Liver (tissue), 9 donors: ENCODE data around the gene FLNB. TPM values are rescaled to one million over a fixed set of nuclear protein-coding genes. Genes with fewer than 3 reads are reported as not detected.

Experiments used
- DNase-seq: peaks from one replicate; pipeline ENCODE4 v3.0.0-alpha.2; 2017; ENCODE audit warnings: low spot score
- H3K27ac ChIP-seq, 2 donors: one replicate each; pipeline ENCODE4 v1.7.0; 2013; ENCODE audit warnings: inconsistent platforms in 2 of 2, low read length in 2 of 2, control low read depth in 1 of 2, low read depth in 1 of 2, mild to moderate bottlenecking in 1 of 2
- H3K27me3 ChIP-seq, 4 donors: one replicate each; pipeline versions ENCODE4 v1.6.1 to v1.7.0; 2013; ENCODE audit warnings: low read length in 3 of 4, inconsistent platforms in 1 of 4, mild to moderate bottlenecking in 1 of 4, moderate library complexity in 1 of 4; ENCODE audit not compliant: control insufficient read depth in 4 of 4, insufficient read depth in 4 of 4
- H3K36me3 ChIP-seq, 4 donors: one replicate each; pipeline versions ENCODE4 v1.6.1 to v1.7.0; 2013; ENCODE audit warnings: low read length in 3 of 4, mild to moderate bottlenecking in 3 of 4, low read depth in 1 of 4, moderate library complexity in 1 of 4; ENCODE audit not compliant: control insufficient read depth in 4 of 4, insufficient read depth in 3 of 4
- H3K4me1 ChIP-seq, 4 donors: one replicate each; pipeline versions ENCODE4 v1.6.1 to v1.7.0; 2013; ENCODE audit warnings: low read length in 3 of 4, mild to moderate bottlenecking in 3 of 4, moderate library complexity in 1 of 4; ENCODE audit not compliant: control insufficient read depth in 4 of 4, insufficient read depth in 4 of 4
- H3K4me3 ChIP-seq, 3 donors: one replicate each; pipeline versions ENCODE4 v1.6.1 to v1.7.0; 2013; ENCODE audit warnings: low read length in 3 of 3, control low read depth in 1 of 3, low read depth in 1 of 3, mild to moderate bottlenecking in 1 of 3
- H3K9ac ChIP-seq, 2 donors: one replicate each; pipeline ENCODE4 v1.7.0; 2013; ENCODE audit warnings: low read length in 2 of 2, mild to moderate bottlenecking in 2 of 2, moderate library complexity in 2 of 2, control low read depth in 1 of 2, low read depth in 1 of 2
- H3K9me3 ChIP-seq, 4 donors: one replicate each; pipeline versions ENCODE4 v1.6.1 to v1.7.0; 2013; ENCODE audit warnings: low read length in 3 of 4; ENCODE audit not compliant: control insufficient read depth in 4 of 4
- ATF3 ChIP-seq: IDR thresholded peaks from 2 replicates; pipeline ENCODE4 v1.6.1; 2016; ENCODE audit warnings: antibody characterized with exemption
- CTCF ChIP-seq: fragments of 150-350 bp; IDR thresholded peaks from 2 replicates; pipeline ENCODE4 v1.5.1; 2017; ENCODE audit warnings: improper control_type of control experiment, low read depth, low read length; ENCODE audit not compliant: missing input control
- EGR1 ChIP-seq, 2 donors: IDR thresholded peaks; 2 replicates each; pipeline ENCODE4 v1.6.1; 2016 to 2018; ENCODE audit warnings: antibody characterized with exemption in 2 of 2, low read depth in 2 of 2
- FOXA1 ChIP-seq: IDR thresholded peaks from 2 replicates; pipeline ENCODE4 v1.6.1; 2016; ENCODE audit warnings: antibody characterized with exemption
- FOXA2 ChIP-seq: IDR thresholded peaks from 2 replicates; pipeline ENCODE4 v1.6.1; 2016; ENCODE audit warnings: antibody characterized with exemption
- GABPA ChIP-seq, 2 donors: IDR thresholded peaks in 1 of 2; conservative IDR thresholded peaks in 1 of 2; 2 replicates each; pipeline ENCODE4 v1.6.1; 2016; ENCODE audit warnings: antibody characterized with exemption in 2 of 2, mild to moderate bottlenecking in 1 of 2, moderate library complexity in 1 of 2
- HNF4A ChIP-seq, 2 donors: conservative IDR thresholded peaks; 2 replicates each; pipeline ENCODE4 v1.6.1; 2016; ENCODE audit warnings: antibody characterized with exemption in 2 of 2, mild to moderate bottlenecking in 2 of 2
- HNF4G ChIP-seq: IDR thresholded peaks from 2 replicates; pipeline ENCODE4 v1.6.1; 2016; ENCODE audit warnings: antibody characterized with exemption
- JUND ChIP-seq, 2 donors: IDR thresholded peaks; 2 replicates each; pipeline ENCODE4 v1.6.1; 2016; ENCODE audit warnings: antibody characterized with exemption in 2 of 2
- MAX ChIP-seq: IDR thresholded peaks from 2 replicates; pipeline ENCODE4 v1.6.1; 2016; ENCODE audit warnings: antibody characterized with exemption
- RAD21 ChIP-seq, 2 donors: IDR thresholded peaks; 2 replicates each; pipeline ENCODE4 v1.6.1; 2016; ENCODE audit warnings: antibody characterized with exemption in 2 of 2, mild to moderate bottlenecking in 2 of 2
- RXRA ChIP-seq, 2 donors: IDR thresholded peaks; 2 replicates each; pipeline ENCODE4 v1.6.1; 2017 to 2018; ENCODE audit warnings: antibody characterized with exemption in 2 of 2, mild to moderate bottlenecking in 1 of 2
- SP1 ChIP-seq: IDR thresholded peaks from 2 replicates; pipeline ENCODE4 v1.6.1; 2018; ENCODE audit warnings: antibody characterized with exemption, mild to moderate bottlenecking
- TAF1 ChIP-seq: conservative IDR thresholded peaks from 2 replicates; pipeline ENCODE4 v1.6.1; 2016; ENCODE audit warnings: antibody characterized with exemption, mild to moderate bottlenecking
- YY1 ChIP-seq: IDR thresholded peaks from 2 replicates; pipeline ENCODE4 v1.6.1; 2016; ENCODE audit warnings: antibody characterized with exemption, mild to moderate bottlenecking
- ZBTB33 ChIP-seq: IDR thresholded peaks from 2 replicates; pipeline ENCODE4 v1.6.1; 2016; ENCODE audit warnings: antibody characterized with exemption
- WGBS: extraction: QIAGEN DNeasy Blood & Tissue Kit; methylation state at CpG from one replicate; pipeline ENCODE4 v1.1.7; 2013; 5-methylcytosine and 5-hydroxymethylcytosine counted together
- polyA plus RNA-seq, 2 donors: library from polyadenylated mRNA; stranded (reverse) in 1 of 2; unstranded in 1 of 2; fragments of 200-250 nt in 1 of 2; fragments of >200 nt in 1 of 2; fragmentation: Nextera tagmentation in 1 of 2; extraction: Ambion mirVana in 1 of 2; gene quantifications; one replicate each; pipeline versions ENCODE4 v1.2.1 to v1.2.3, GENCODE V29; 2013 to 2015
- total RNA-seq, 2 donors: library from RNA; depleted of rRNA; stranded (reverse); fragments of >200 nt; gene quantifications; one replicate each; pipeline ENCODE4 v1.2.3, GENCODE V29; 2014
- TF ChIP-seq, protein P1 (sequence below): IDR thresholded peaks from 2 replicates; pipeline ENCODE4 v1.6.1; 2016; ENCODE audit warnings: antibody characterized with exemption, mild to moderate bottlenecking
- donor health status: healthy.
- donor health status: healthy.
- donor health status: healthy.
- donor health status: healthy.
- donor health status: healthy.

The FLNB gene
- total and polyA plus RNA-seq, 4 donors: 22.9 to 124 (median 44.3) TPM

DNA sequence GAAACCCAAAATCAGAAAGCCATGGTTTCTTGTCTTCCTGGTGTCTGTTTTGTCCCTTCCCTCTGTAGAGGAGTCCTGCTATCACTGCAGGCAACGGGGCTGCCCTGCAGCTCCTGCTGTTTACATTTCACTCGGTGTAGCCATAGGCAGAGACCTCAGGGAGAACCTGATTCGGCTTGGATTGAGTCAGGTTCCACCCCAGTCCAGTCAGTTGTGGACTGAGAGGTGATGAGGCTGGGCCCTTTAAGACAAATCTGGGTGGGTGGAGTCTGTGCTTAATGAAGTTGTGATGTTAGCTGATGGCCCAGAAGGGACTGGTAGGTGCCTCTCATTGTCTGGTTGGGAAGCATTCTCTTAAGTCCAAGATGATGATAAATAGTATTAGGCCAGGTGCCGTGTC is 35.7 kb downstream of the FLNB start:
- Histone ChIP-seq H3K27me3 (no peaks in the 10 kb centered on the region), H3K4me1 (peaks cover 15 to 68% (median 46%) of the 10 kb centered on the region in 4 donors), H3K36me3 (no peaks in the 10 kb centered on the region), H3K27ac (peak overlapping the region; percentile 9 to 89), H3K9ac (no peak overlapping the region), H3K9me3 (no peaks in the 10 kb centered on the region), H3K4me3 (no peak overlapping the region)
- 67% methylated on average over 4 of the region's 4 CpGs for whole genome bisulfite sequencing
- TF ChIP-seq FOXA1 (no peak), EGR1 (IDR thresholded peaks at IDR 0.05; ENCODE audit: low read depth in 2 of 2) (no peak), CTCF (no peak), ZBTB33 (no peak), SP1 (no peak), JUND (IDR thresholded peaks at IDR 0.05) (no peak), GABPA (IDR thresholded peaks at IDR 0.05 in 1 of 2, conservative IDR thresholded peaks at IDR 0.05 in 1 of 2) (no peak), HNF4A (conservative IDR thresholded peaks at IDR 0.05) (no peak), RAD21 (IDR thresholded peaks at IDR 0.05) (no peak), HNF4G (no peak), RXRA (IDR thresholded peaks at IDR 0.05) (no peak), TAF1 (no peak), FOXA2 (no peak), MAX (no peak), ATF3 (no peak), YY1 (no peak)
- TF ChIP-seq, protein P1, sequence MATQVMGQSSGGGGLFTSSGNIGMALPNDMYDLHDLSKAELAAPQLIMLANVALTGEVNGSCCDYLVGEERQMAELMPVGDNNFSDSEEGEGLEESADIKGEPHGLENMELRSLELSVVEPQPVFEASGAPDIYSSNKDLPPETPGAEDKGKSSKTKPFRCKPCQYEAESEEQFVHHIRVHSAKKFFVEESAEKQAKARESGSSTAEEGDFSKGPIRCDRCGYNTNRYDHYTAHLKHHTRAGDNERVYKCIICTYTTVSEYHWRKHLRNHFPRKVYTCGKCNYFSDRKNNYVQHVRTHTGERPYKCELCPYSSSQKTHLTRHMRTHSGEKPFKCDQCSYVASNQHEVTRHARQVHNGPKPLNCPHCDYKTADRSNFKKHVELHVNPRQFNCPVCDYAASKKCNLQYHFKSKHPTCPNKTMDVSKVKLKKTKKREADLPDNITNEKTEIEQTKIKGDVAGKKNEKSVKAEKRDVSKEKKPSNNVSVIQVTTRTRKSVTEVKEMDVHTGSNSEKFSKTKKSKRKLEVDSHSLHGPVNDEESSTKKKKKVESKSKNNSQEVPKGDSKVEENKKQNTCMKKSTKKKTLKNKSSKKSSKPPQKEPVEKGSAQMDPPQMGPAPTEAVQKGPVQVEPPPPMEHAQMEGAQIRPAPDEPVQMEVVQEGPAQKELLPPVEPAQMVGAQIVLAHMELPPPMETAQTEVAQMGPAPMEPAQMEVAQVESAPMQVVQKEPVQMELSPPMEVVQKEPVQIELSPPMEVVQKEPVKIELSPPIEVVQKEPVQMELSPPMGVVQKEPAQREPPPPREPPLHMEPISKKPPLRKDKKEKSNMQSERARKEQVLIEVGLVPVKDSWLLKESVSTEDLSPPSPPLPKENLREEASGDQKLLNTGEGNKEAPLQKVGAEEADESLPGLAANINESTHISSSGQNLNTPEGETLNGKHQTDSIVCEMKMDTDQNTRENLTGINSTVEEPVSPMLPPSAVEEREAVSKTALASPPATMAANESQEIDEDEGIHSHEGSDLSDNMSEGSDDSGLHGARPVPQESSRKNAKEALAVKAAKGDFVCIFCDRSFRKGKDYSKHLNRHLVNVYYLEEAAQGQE: no peak
- no peak for DNase-seq
